Panc1 (cell line): Measurements from ENCODE around the gene SLC7A11.

Experiments
- TCF7L2 ChIP-seq: IDR thresholded peaks from 2 replicates; pipeline ENCODE4 v1.6.1; 2011; ENCODE audit warnings: mild to moderate bottlenecking, low read depth, low read length, inconsistent platforms
- TF ChIP-seq, protein P1 (sequence below): fragments of 450-650 bp; IDR thresholded peaks from 2 replicates; pipeline ENCODE4 v1.5.1; 2017; ENCODE audit warnings: mild to moderate bottlenecking

DNA sequence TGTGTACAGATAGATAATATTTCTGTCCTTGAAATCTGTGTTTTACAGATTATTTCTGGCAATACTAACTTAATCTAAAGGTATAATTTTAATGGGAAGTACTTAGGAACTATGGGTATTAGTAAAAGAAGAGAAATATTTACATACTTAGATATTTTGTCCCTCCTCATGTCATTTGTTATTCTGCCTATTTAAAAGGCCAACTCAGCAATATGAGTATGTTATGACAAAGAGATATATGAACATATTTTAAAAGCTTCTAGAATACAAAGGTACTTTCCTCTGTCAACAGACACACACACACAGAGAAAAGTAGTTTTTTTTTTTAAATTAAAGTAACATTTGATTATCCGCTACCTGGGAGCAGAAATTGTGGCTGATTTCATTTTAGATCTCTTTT, 7.9 kb downstream of the SLC7A11 start:
- TF ChIP-seq, protein P1, sequence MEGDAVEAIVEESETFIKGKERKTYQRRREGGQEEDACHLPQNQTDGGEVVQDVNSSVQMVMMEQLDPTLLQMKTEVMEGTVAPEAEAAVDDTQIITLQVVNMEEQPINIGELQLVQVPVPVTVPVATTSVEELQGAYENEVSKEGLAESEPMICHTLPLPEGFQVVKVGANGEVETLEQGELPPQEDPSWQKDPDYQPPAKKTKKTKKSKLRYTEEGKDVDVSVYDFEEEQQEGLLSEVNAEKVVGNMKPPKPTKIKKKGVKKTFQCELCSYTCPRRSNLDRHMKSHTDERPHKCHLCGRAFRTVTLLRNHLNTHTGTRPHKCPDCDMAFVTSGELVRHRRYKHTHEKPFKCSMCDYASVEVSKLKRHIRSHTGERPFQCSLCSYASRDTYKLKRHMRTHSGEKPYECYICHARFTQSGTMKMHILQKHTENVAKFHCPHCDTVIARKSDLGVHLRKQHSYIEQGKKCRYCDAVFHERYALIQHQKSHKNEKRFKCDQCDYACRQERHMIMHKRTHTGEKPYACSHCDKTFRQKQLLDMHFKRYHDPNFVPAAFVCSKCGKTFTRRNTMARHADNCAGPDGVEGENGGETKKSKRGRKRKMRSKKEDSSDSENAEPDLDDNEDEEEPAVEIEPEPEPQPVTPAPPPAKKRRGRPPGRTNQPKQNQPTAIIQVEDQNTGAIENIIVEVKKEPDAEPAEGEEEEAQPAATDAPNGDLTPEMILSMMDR: no peak
- no peak for TF ChIP-seq TCF7L2
